IMR-90 (cell line): ENCODE data around the gene PAPPA.

Experiments
- BHLHE40 ChIP-seq: fragments of 150-350 bp; IDR thresholded peaks from 2 replicates; pipeline ENCODE4 v1.6.1; 2016; ENCODE audit warnings: mild to moderate bottlenecking, low read depth, low read length
- MAZ ChIP-seq: IDR thresholded peaks from 2 replicates; pipeline ENCODE4 v1.6.1; 2012; ENCODE audit warnings: low read depth, mild to moderate bottlenecking, low read length, improper control_type of control experiment, moderate library complexity, borderline replicate concordance
- MXI1 ChIP-seq: IDR thresholded peaks from 2 replicates; pipeline ENCODE4 v1.6.1; 2012; ENCODE audit warnings: low read depth, mild to moderate bottlenecking, low read length, moderate library complexity, borderline replicate concordance
- POLR2A ChIP-seq: IDR thresholded peaks from 2 replicates; pipeline ENCODE4 v1.6.1; 2012; ENCODE audit warnings: mild to moderate bottlenecking, low read depth, low read length
- RAD21 ChIP-seq: IDR thresholded peaks from 2 replicates; pipeline ENCODE4 v1.6.1; 2012; ENCODE audit warnings: low read length, improper control_type of control experiment
- TF ChIP-seq, protein P1 (sequence below): conservative IDR thresholded peaks from 2 replicates; pipeline ENCODE4 v1.5.1; 2012; ENCODE audit warnings: mild to moderate bottlenecking, low read depth, low read length, improper control_type of control experiment

DNA sequence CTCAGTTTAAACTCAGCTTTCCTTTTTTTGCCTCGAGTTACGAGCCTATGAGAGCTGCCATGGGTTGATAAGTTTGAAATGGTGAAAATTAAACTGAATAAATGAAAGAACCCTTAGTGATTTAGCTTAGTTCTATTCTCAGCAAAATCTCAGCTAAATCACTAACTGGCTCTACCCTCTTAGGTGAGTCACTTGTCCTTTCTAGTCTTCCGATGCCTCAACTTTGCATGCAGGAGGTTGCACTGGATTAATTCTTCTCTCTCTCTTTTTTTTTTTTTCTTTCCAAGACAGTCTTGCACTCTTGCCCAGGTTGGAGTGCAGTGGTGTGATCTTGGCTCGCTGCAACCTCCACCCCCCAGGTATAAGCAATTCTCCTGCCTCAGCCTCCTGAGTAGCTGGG lies 83.9 kb downstream of the PAPPA start:
- TF ChIP-seq BHLHE40, result no peak
- TF ChIP-seq, protein P1, sequence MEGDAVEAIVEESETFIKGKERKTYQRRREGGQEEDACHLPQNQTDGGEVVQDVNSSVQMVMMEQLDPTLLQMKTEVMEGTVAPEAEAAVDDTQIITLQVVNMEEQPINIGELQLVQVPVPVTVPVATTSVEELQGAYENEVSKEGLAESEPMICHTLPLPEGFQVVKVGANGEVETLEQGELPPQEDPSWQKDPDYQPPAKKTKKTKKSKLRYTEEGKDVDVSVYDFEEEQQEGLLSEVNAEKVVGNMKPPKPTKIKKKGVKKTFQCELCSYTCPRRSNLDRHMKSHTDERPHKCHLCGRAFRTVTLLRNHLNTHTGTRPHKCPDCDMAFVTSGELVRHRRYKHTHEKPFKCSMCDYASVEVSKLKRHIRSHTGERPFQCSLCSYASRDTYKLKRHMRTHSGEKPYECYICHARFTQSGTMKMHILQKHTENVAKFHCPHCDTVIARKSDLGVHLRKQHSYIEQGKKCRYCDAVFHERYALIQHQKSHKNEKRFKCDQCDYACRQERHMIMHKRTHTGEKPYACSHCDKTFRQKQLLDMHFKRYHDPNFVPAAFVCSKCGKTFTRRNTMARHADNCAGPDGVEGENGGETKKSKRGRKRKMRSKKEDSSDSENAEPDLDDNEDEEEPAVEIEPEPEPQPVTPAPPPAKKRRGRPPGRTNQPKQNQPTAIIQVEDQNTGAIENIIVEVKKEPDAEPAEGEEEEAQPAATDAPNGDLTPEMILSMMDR, result no peak
- no peak for TF ChIP-seq POLR2A
- TF ChIP-seq MAZ, result no peak
- no peak for TF ChIP-seq RAD21
- no peak for TF ChIP-seq MXI1
